IMR-90 (cell line): ENCODE measurements around the gene HRAS. TPM values are rescaled to one million over a fixed set of nuclear protein-coding genes. Genes with fewer than 3 reads are reported as not detected.

ENCODE experiments used
- ATAC-seq: fragments of 200-7000 bp; cut with Tn5 transposase; 2 replicates; pipeline ENCODE4 v1.9.1; 2020; ENCODE audit warnings: low read depth, mild to moderate bottlenecking, moderate library complexity
- BruUV-seq: library from RNA; stranded (reverse); fragments of 400-500 nt; replicated peaks from 2 replicates; lab custom pipeline; 2021; lab: Mats Ljungman, UMichigan
- CTCF ChIA-PET: fragments of 300-600 bp; formaldehyde crosslinking; extraction: SDS; loops from one replicate; lab custom pipeline; 2021; ENCODE audit warnings: antibody characterized with exemption; lab: Yijun Ruan, JAX
- POLR2A ChIA-PET: fragments of 300-600 bp; sonication (Branson Sonifier 250); formaldehyde crosslinking; loops from one replicate; lab custom pipeline; 2022; ENCODE audit warnings: antibody characterized with exemption; ENCODE audit not compliant: unreplicated experiment; lab: Charles Lee
- DNase-seq: peaks from one replicate; pipeline ENCODE4 v3.0.0; 2013
- H2AFZ ChIP-seq: replicated peaks from 2 replicates; pipeline ENCODE3; 2013; ENCODE audit warnings: low read length, mild to moderate bottlenecking; ENCODE audit not compliant: poor library complexity
- H2AK5ac ChIP-seq: 2 replicates; pipeline ENCODE4 v1.6.1; 2013; ENCODE audit warnings: low read depth, low read length, inconsistent platforms
- H2AK9ac ChIP-seq: replicated peaks from 2 replicates; pipeline ENCODE3; 2013; ENCODE audit warnings: mild to moderate bottlenecking, low read depth, low read length, moderate library complexity; ENCODE audit not compliant: poor library complexity
- H2BK120ac ChIP-seq: 2 replicates; pipeline ENCODE4 v1.6.1; 2013; ENCODE audit warnings: low read depth, low read length, inconsistent platforms
- H2BK15ac ChIP-seq: 3 replicates; pipeline ENCODE4 v1.6.1; 2013; ENCODE audit warnings: low read depth, low read length, inconsistent platforms
- H2BK20ac ChIP-seq: 2 replicates; pipeline ENCODE4 v1.6.1; 2013; ENCODE audit warnings: low read depth, mild to moderate bottlenecking, inconsistent platforms, low read length, moderate library complexity
- H2BK5ac ChIP-seq: 2 replicates; pipeline ENCODE4 v1.6.1; 2013; ENCODE audit warnings: mild to moderate bottlenecking, low read depth, low read length, inconsistent platforms; ENCODE audit not compliant: poor library complexity, severe bottlenecking
- H3K14ac ChIP-seq: replicated peaks from 2 replicates; pipeline ENCODE4 v1.6.1; 2013; ENCODE audit warnings: low read depth, low read length, inconsistent platforms
- H3K18ac ChIP-seq: 2 replicates; pipeline ENCODE4 v1.6.1; 2013; ENCODE audit warnings: low read depth, low read length, control low read depth
- H3K23ac ChIP-seq: 2 replicates; pipeline ENCODE4 v1.6.1; 2013; ENCODE audit warnings: low read depth, low read length, inconsistent platforms
- H3K27ac ChIP-seq: 2 replicates; pipeline ENCODE4 v1.5.1; 2013; ENCODE audit warnings: mild to moderate bottlenecking, control low read depth, low read length; ENCODE audit not compliant: insufficient read depth
- H3K27me3 ChIP-seq: 2 replicates; pipeline ENCODE4 v1.6.1; 2013; ENCODE audit warnings: low read length; ENCODE audit not compliant: control insufficient read depth, insufficient read depth
- H3K36me3 ChIP-seq: 2 replicates; pipeline ENCODE4 v1.6.1; 2013; ENCODE audit warnings: low read length, mixed read lengths; ENCODE audit not compliant: control insufficient read depth, insufficient read depth
- H3K4ac ChIP-seq: 2 replicates; pipeline ENCODE4 v1.6.1; 2013; ENCODE audit warnings: low read depth, low read length, inconsistent platforms
- H3K4me1 ChIP-seq: 2 replicates; pipeline ENCODE4 v1.6.1; 2013; ENCODE audit warnings: low read length, mixed read lengths; ENCODE audit not compliant: control insufficient read depth, insufficient read depth
- H3K4me2 ChIP-seq: 2 replicates; pipeline ENCODE4 v1.6.1; 2013; ENCODE audit warnings: low read depth, mild to moderate bottlenecking, control low read depth, low read length, moderate library complexity
- H3K4me3 ChIP-seq: 2 replicates; pipeline ENCODE4 v1.5.1; 2013; ENCODE audit warnings: low read depth, mild to moderate bottlenecking, control low read depth, low read length, moderate library complexity; ENCODE audit not compliant: insufficient read depth
- H3K56ac ChIP-seq: 2 replicates; pipeline ENCODE4 v1.6.1; 2013; ENCODE audit warnings: low read length, inconsistent platforms; ENCODE audit not compliant: insufficient read depth; ENCODE audit errors: extremely low read depth
- H3K79me1 ChIP-seq, 2 experiments: 2 replicates each; pipeline ENCODE4 v1.6.1; 2013; ENCODE audit warnings: low read length in 2 of 2, inconsistent platforms in 1 of 2, low read depth in 1 of 2
- H3K9ac ChIP-seq: 2 replicates; pipeline ENCODE4 v1.6.1; 2013; ENCODE audit warnings: low read depth, low read length, control low read depth
- H3K9me1 ChIP-seq: 2 replicates; pipeline ENCODE4 v1.6.1; 2013; ENCODE audit warnings: low read length, inconsistent platforms; ENCODE audit not compliant: insufficient read depth
- H3K9me3 ChIP-seq: 2 replicates; pipeline ENCODE4 v1.6.1; 2013; ENCODE audit warnings: low read length; ENCODE audit not compliant: control insufficient read depth, insufficient read depth
- H4K20me1 ChIP-seq: 2 replicates; pipeline ENCODE4 v1.6.1; 2013; ENCODE audit warnings: low read length, inconsistent platforms; ENCODE audit not compliant: insufficient read depth
- H4K5ac ChIP-seq: 2 replicates; pipeline ENCODE4 v1.6.1; 2013; ENCODE audit warnings: mild to moderate bottlenecking, low read depth, low read length, control low read depth
- H4K8ac ChIP-seq, 2 experiments: 2 replicates each; pipeline ENCODE4 v1.6.1; 2013; ENCODE audit warnings: low read depth in 2 of 2, low read length in 2 of 2, control low read depth in 1 of 2, inconsistent platforms in 1 of 2
- H4K91ac ChIP-seq: 2 replicates; pipeline ENCODE4 v1.6.1; 2013; ENCODE audit warnings: low read depth, low read length, inconsistent platforms; ENCODE audit not compliant: insufficient read depth
- BHLHE40 ChIP-seq: fragments of 150-350 bp; IDR thresholded peaks from 2 replicates; pipeline ENCODE4 v1.6.1; 2016; ENCODE audit warnings: mild to moderate bottlenecking, low read depth, low read length
- CTCF ChIP-seq: conservative IDR thresholded peaks from 2 replicates; pipeline ENCODE4 v1.5.1; 2012; ENCODE audit warnings: mild to moderate bottlenecking, low read depth, low read length, improper control_type of control experiment
- MAZ ChIP-seq: IDR thresholded peaks from 2 replicates; pipeline ENCODE4 v1.6.1; 2012; ENCODE audit warnings: low read depth, mild to moderate bottlenecking, low read length, improper control_type of control experiment, moderate library complexity, borderline replicate concordance
- NFE2L2 ChIP-seq: fragments of 150-350 bp; IDR thresholded peaks from 2 replicates; pipeline ENCODE4 v1.6.1; 2016; ENCODE audit warnings: low read depth, mild to moderate bottlenecking, low read length
- POLR2A ChIP-seq: IDR thresholded peaks from 2 replicates; pipeline ENCODE4 v1.6.1; 2012; ENCODE audit warnings: mild to moderate bottlenecking, low read depth, low read length
- SMC3 ChIP-seq: fragments of 150-350 bp; IDR thresholded peaks from 2 replicates; pipeline ENCODE4 v1.6.1; 2016; ENCODE audit warnings: low read depth, mild to moderate bottlenecking, antibody characterized with exemption, low read length, moderate library complexity
- USF2 ChIP-seq: fragments of 150-350 bp; IDR thresholded peaks from 2 replicates; pipeline ENCODE4 v1.6.1; 2017; ENCODE audit warnings: mild to moderate bottlenecking, antibody characterized with exemption, low read length, low read depth
- WGBS, 2 experiments: methylation state at CpG; one replicate each; pipeline versions ENCODE4 v1.1.5 to v1.1.7; 2013; ENCODE audit warnings: missing lambda C conversion rate in 2 of 2; ENCODE audit not compliant: insufficient read length in 1 of 2; ENCODE audit errors: extremely low coverage in 2 of 2; 5-methylcytosine and 5-hydroxymethylcytosine counted together
- dilution Hi-C: fragments of 300-500 bp; cut with HindIII; formaldehyde crosslinking; loops from one replicate; pipeline ENCODE4 v1.14.3; 2018; ENCODE audit warnings: low sequenced_read_pairs; ENCODE audit not compliant: unreplicated experiment
- in situ Hi-C: fragments of 300-500 bp; cut with MboI; formaldehyde crosslinking; loops from 3 replicates; pipeline ENCODE4 v1.14.3; 2019; ENCODE audit warnings: low sequenced_read_pairs, inconsistent platforms, mixed read lengths
- intact Hi-C: fragments of 100-400 bp; cut with micrococcal nuclease; formaldehyde crosslinking; loops from 2 replicates; pipeline ENCODE4 v1.10.0; 2022
- polyA plus RNA-seq, 3 experiments: library from polyadenylated mRNA; depleted of rRNA; stranded (reverse); fragments of >200 nt; gene quantifications; 2 replicates each; pipeline ENCODE4 v1.2.3, GENCODE V29; 2012; ENCODE audit warnings: low replicate concordance in 1 of 3
- total RNA-seq: library from RNA; depleted of rRNA; stranded (reverse); fragments of >200 nt; gene quantifications from 2 replicates; pipeline ENCODE4 v1.2.3, GENCODE V29; 2012

The HRAS gene
- total and polyA plus RNA-seq, 2 of the 4 experiments (the other 2 are of a cell fraction) = 108 to 123 TPM

- H3K4ac ChIP-seq = peak within 1 kb of the TSS; percentile 100
- intact Hi-C loops (loop anchor here (2.0 kb wide), 1 partner anchor 56 kb away; the partner anchor contains the start of gene PTDSS2), dilution Hi-C loops (no loop called here), in situ Hi-C loops (no loop called here)
- H3K9me3 ChIP-seq = no peaks in the 10 kb centered on the region
- H3K14ac ChIP-seq = peak within 1 kb of the TSS; percentile 100
- peaks cover 5% of the 10 kb centered on the region for H3K9me1 ChIP-seq
- WGBS, 2 experiments = 1% methylated on average over 30 of the region's 93 CpGs; no CpG with 5 or more reads in 1 of the 2 experiments
- peaks cover 5% of the 10 kb centered on the region; the same call in 1 of the 2 replicates for H3K36me3 ChIP-seq
- ChIA-PET POLR2A (no interaction called here), CTCF (interaction anchor here (1.0 kb wide), 1 partner anchor 12 kb away, joined by 3 read pairs; no protein-coding TSS in a partner anchor)
- H2AFZ ChIP-seq = peak within 1 kb of the TSS; percentile 100
- H2BK5ac ChIP-seq = peak within 1 kb of the TSS; percentile 100
- DNase-seq = peak; percentile 93
- H3K18ac ChIP-seq = peak within 1 kb of the TSS; percentile 93
- peak within 1 kb of the TSS; percentile 51; the same call in 1 of the 3 replicates for H2BK15ac ChIP-seq
- H2AK5ac ChIP-seq = peak within 1 kb of the TSS; percentile 97
- peak within 1 kb of the TSS; percentile 99 for H4K91ac ChIP-seq
- H4K8ac ChIP-seq = peak within 1 kb of the TSS; percentile 87 to 99
- peaks cover 23 to 62% of the 10 kb centered on the region in 2 experiments for H3K79me1 ChIP-seq
- peaks cover 12% of the 10 kb centered on the region for H3K4me1 ChIP-seq
- H3K23ac ChIP-seq = peak within 1 kb of the TSS; percentile 99
- peak within 1 kb of the TSS; percentile 87 for H3K4me2 ChIP-seq
- H4K20me1 ChIP-seq = peaks cover 4% of the 10 kb centered on the region
- H2AK9ac ChIP-seq = peak within 1 kb of the TSS; percentile 100
- ATAC-seq = peak; percentile 89
- H3K27me3 ChIP-seq = no peaks in the 10 kb centered on the region
- TF ChIP-seq MAZ (peak; percentile 81; the same call in 1 of the 2 replicates), BHLHE40 (no peak), NFE2L2 (no peak), SMC3 (no peak), CTCF (no peak), POLR2A (peak; percentile 85), USF2 (peak; percentile 43)
- H2BK20ac ChIP-seq = peak within 1 kb of the TSS; percentile 59
- peak within 1 kb of the TSS; percentile 99 for H3K27ac ChIP-seq
- H3K4me3 ChIP-seq = peak within 1 kb of the TSS; percentile 97
- no TSS peak for BruUV-seq
- H4K5ac ChIP-seq = peak within 1 kb of the TSS; percentile 97
- H2BK120ac ChIP-seq = peak within 1 kb of the TSS; percentile 87
- peak within 1 kb of the TSS; percentile 98 for H3K9ac ChIP-seq
- H3K56ac ChIP-seq = peak within 1 kb of the TSS; percentile 98
Measured at GRCh38 chr11:506995-507726, 28.2 kb downstream of the HRAS start, which contains the start of gene RNH1. Gene RNH1, minus strand, starts transcription at chr11:507242. Its CDS starts 5,080 bp downstream, at chr11:502162.
